D721Med (cell line): ENCODE data around the gene IL36RN.
A peak's percentile ranks its signal among the peaks of the same experiment; 100 is the strongest.

Source experiments
- DNase-seq: peaks from one replicate; pipeline ENCODE4 v3.0.0; 2011; ENCODE audit warnings: low spot score; ENCODE audit not compliant: insufficient read length
- FAIRE-seq: peaks from 2 replicates; lab custom pipeline; 2011; peaks lifted over from hg19 to GRCh38; lab: Jason Lieb, UNC
- TF ChIP-seq, protein P1 (sequence below): IDR thresholded peaks from 2 replicates; pipeline ENCODE4 v1.5.1; 2012; ENCODE audit warnings: mild to moderate bottlenecking, control low read depth; ENCODE audit not compliant: insufficient read depth; ENCODE audit errors: missing control alignments

IL36RN gene

DNA sequence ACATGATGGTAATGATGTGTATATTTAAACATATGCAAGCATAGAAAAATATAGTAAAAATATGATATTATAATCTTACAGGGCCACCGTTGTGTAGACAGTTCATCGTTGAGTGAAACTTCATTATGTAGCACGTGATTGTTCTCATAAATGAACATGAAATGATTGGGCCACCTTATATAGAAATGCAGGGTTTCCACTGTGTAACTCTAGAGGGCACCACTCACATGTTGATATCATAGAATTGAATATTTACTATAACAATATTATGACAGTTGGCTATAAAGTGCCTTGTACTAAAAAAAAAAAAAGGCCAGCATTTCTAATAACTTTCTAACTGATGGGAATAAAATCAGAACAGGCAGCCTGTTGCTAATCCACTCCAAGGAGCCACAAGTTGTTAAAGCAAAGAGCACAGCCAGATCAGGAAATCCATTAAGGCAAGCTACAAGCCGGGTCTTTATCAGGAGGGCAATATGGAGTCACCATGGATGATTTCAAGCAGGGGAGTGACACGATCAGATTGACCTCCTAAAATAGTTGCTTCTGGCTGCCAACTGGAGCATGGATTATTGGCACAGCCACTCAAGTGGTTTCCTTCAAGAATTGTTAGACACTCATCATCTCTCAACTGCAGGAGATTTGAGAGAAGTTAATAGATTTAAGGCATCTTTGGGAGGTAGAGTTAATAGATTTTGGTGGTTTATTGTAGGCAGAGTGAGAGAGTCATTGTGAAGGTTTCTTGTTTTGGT, 25.4 kb downstream of the IL36RN start:
- FAIRE-seq, result no peak
- no peak for DNase-seq
- TF ChIP-seq, protein P1, sequence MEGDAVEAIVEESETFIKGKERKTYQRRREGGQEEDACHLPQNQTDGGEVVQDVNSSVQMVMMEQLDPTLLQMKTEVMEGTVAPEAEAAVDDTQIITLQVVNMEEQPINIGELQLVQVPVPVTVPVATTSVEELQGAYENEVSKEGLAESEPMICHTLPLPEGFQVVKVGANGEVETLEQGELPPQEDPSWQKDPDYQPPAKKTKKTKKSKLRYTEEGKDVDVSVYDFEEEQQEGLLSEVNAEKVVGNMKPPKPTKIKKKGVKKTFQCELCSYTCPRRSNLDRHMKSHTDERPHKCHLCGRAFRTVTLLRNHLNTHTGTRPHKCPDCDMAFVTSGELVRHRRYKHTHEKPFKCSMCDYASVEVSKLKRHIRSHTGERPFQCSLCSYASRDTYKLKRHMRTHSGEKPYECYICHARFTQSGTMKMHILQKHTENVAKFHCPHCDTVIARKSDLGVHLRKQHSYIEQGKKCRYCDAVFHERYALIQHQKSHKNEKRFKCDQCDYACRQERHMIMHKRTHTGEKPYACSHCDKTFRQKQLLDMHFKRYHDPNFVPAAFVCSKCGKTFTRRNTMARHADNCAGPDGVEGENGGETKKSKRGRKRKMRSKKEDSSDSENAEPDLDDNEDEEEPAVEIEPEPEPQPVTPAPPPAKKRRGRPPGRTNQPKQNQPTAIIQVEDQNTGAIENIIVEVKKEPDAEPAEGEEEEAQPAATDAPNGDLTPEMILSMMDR, result peak; percentile 16

DNA sequence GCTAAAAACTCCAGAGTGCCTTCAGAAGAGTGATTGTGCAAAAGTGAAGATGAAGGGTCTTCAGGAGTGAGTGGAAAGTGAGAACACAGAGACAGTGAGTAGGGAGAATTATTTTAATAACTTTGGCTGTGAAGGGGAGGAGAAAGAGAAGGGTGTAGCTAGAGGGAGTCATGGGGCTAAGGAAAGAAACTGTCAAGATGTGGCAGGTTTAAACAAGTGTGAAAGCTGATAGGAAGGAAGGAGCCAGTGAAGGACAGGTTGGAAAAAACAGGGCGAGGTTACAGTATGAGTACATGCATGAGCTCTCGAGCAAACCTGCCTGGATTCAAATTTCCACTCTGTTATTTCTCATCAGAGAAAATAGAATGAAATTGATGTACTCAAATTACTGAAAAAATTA, 26.5 kb downstream of the IL36RN start:
- no peak for FAIRE-seq
- no peak for DNase-seq
- TF ChIP-seq, protein P1, result no peak

DNA sequence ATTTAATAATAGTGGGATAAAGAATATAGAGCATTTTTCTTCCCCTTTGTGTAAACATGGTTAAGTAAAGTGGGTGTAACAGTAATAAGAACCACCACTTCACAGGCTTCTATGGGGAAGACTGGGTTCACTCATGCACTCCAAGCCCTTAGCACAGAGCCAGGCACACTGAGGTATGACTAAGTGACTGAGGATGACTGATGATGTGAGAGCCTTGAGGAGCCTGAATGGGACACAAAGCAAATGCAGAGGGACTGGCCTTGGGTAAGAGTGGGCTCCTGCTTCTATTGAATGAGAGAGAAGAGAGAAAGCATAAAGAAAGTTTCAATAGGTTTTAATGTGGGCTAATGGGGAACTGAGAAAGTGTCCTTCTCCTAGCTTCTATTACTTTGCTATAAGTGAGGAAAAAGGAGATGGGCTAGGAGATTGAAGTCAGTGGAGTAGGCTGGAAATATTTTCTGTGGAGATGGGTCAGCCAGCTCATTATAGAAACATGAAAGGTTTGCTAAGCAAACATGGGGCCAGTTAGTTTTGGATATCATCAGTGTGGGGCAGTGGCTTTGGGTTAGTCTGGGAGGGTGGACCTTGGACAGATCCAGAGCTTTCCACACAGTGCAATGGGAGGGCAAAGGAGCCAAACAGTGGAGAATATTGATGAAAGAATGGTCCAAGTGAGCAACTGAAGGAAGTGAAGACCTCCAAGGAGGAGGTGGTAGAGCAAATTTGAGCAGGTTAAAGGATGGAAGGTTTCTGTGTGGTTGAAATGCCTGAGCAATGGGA, 29.4 kb downstream of the IL36RN start:
- DNase-seq (no peak), FAIRE-seq (no peak)
- TF ChIP-seq, protein P1, result no peak

DNA sequence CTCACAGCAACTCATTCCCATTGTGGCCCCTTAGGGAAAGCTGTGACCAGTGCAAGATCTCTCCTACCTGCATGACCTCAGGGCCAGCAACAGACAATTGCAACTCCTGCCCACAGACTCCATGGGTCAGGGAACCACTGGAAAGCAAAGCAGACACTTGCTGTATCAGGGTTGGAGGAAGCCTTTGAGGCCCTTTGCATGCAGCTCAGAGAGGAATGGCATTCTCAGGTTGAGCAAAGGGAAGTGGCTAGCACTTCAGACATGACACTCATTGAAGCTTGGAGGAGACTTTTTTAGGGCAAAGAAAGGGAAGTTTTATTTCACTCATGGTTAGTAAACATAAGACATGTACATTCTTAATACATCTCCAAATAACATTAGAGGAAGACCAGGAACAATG, 30.9 kb downstream of the IL36RN start:
- DNase-seq (no peak), FAIRE-seq (no peak)
- TF ChIP-seq, protein P1, result no peak

DNA sequence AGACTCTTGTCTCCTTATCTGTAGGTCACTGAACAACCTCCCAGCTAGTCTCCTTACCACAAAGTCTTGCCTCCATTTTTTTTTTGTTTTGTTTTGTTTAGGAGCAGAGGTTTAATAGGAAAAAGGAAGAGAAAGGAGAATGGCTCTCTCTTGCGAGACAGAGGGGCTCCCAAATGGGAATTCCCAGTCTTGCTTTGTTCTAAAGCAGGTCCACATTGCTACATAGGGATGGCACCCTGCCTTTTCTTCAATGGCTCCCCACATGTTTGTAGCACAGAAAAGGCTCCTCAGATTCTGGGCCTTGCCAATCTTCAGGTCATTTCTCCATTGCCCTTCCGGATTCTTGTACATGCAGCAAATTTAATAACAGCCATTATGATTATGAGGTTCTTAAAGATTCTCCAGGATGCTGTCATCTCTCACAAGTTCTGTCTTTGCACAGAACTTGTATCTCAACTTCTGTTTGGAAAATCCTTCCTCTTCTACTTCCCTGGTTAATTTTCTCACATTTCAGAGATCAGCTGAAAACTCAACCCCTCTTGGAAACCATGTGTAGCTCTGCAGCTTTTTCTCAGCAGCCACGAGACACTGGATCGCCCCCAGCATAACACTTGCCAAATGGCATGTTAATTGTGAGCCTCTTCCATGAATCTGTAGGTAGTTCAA, 32.4 kb downstream of the IL36RN start:
- TF ChIP-seq, protein P1, result no peak
- FAIRE-seq (no peak), DNase-seq (no peak)

DNA sequence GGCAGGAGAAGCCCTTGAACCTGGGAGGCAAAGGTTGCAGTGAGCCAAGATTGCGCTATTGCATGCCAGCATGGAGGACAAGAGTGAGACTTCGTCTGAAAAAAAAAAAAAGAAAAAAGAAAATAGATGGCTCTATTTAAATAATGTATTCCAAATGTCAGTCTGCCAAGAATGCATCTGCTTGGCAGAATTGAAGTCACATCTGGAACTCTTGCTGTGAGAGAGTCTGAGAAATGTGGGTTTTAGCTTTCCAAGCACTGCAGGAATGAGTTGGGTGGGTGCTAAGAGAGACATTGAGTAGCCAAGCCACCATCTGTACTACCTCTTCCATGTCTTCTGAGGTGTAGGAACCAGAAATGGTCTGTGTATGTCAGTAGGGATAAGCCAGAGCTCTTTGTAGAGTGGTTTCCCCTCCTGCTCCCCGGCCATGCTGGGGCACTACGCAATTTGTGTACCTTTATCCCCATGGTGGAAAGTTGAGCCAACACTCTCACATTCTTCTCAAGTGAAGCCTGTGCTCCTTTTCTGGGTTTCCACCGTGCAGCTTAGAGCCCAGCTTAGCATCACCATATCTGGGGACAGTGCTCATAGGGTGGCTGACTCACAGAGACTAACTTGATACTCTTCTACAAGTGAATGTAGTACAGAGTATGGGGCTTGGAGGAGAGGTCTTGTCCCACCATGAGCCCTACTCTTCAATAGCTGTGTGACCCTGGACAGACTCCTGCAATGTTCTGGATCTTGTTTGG, 34.0 kb downstream of the IL36RN start:
- DNase-seq, result no peak
- no peak for FAIRE-seq
- TF ChIP-seq, protein P1, result no peak
